ENCODE results near the gene SEMA6A.

The SEMA6A gene

DNA sequence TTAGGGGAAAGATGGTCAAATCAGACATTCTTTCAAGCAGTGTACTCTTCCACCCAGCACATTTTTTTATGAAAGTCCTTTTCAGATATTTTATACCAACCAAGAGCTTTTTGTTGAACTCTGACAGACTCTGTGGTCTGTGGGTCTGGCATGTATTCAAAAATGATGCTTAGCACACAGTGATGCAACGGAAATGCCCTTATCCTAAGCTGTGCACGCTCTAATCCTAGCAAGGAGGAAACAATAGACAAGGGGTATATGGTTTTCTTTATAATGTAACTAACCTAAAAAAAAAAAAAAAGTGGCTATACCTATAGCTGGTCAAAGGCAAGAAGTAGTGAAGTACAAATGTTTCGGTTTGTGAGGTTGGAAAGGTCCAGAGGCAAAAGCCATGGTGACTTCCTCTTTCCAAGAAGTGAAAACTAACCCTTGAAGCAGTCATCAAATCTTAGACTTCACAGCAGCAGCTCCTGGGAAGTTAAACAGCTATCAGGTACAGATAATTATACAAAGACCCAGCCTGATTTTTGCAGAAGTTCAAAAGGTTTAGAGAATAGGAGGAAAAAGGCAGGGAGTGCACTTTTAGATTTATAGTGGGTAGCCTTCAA is 82.5 kb downstream of the SEMA6A start:
- no peak for DNase-seq

- no peak for DNase-seq
Measured at GRCh38 chr5:116488356-116489041, 86.1 kb downstream of the SEMA6A start.

DNA sequence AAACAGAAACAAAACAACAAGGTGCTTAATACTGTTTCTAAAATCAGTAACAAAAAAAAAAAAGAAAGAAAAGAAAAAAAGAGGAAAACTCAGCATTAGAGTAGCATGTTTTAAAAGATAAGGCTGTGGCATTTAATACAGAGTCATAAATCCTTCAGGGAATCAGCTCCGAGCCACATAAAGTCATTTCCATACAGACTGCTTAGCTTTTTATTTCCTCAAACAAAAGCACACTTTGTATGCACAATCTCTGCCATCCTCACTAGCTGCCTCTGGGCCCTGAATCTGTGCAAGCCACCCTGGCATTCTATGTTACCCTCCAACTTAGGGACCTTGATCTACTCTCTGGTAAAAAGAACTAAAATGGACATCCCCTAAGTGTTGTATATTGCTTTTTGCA is 87.6 kb downstream of the SEMA6A start:
- no peak for DNase-seq

- no peak for DNase-seq
Measured at GRCh38 chr5:116486588-116486987, 88.0 kb downstream of the SEMA6A start.

- no peak for DNase-seq
Measured at GRCh38 chr5:116484645-116485044, 90.0 kb downstream of the SEMA6A start.

- no peak for DNase-seq
Measured at GRCh38 chr5:116482394-116482793, 92.2 kb downstream of the SEMA6A start.

GRCh38 chr5:116480894-116481510 is 93.6 kb downstream of the SEMA6A start:
- no peak for DNase-seq

- no peak for DNase-seq
Measured at GRCh38 chr5:116479776-116480675, 94.6 kb downstream of the SEMA6A start.

DNA sequence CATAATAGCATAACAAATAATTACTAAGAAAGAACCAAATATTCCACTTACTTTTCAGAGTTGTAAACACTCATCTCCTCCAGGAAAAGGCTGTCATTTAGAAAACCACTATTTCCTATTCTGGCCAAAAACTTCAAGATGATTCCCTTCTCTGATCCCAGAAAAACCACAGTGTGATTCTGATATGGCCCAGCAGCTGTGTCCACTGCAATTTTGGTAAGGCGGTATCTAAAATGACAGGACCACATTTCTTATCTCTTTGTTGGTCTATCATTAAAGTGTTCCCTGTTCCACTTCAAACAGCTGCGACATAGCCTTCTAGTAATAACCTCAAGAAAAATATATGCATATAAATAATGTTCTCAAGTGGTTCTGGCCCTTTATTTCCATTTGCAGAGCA is 96.1 kb downstream of the SEMA6A start:
- no peak for DNase-seq

- no peak for DNase-seq
Measured at GRCh38 chr5:116476897-116477537, 97.6 kb downstream of the SEMA6A start.

- no peak for DNase-seq
Measured at GRCh38 chr5:116475338-116475737, 99.3 kb downstream of the SEMA6A start.

DNA sequence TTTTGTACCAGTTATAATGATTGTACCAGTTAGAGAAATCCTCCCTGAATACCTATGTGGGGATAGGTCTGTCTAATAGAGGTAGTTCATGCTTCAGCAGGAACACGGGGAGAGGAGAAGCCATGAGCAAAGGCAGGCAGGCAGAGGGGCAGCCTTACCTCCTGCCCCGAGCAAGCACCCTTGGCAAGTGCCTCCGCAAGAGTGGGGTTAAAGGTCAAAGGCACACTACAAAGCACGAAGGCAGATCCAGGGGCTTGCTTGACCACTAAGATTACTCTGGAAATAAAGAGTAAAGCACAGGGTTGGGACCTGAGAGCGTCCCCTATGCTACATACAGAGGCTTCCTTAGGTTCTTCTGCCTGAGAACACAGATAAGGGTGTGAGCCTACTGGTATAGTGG is 100.9 kb downstream of the SEMA6A start:
- DNase-seq, result no peak

GRCh38 chr5:116472274-116472673 is 102.3 kb downstream of the SEMA6A start:
- no peak for DNase-seq

- no peak for DNase-seq
Measured at GRCh38 chr5:116469631-116470030, 105.0 kb downstream of the SEMA6A start.

DNA sequence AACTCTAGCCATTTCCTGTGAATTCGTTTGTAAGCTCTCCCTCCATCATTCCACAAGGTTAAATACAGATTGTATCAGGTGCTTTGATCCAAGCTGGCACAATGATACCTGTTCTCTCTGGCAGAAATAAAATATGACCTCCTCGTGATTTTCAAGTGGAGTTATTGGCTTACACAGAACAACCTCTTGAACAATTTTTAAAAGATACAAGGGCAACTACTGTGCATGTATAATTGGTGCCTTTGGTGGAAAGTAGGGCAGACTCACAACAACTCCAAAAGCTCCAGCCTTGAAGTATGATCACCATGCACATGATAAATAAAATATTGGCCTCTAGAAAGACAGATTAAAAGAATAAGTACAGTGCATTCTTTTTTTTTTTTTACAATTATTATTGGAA is 106.0 kb downstream of the SEMA6A start:
- no peak for DNase-seq

DNA sequence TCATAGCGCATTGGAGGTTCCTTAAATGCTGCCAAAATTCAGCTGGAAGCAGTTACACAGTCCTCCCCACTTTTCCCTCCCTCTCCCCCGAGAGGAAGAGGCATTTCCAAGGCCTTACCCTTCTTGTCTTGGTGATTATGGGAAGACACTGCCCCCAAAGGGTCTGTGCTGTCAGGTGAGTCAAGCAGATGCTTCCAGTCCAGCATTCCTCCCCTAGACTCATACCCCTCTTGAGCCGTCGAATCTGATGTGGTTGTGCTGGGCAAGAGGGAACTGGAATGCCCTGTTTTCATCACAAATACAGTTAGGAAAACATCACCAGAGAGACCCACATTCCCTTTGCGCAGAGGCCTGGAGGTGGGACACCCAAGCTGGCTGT is 107.2 kb downstream of the SEMA6A start:
- DNase-seq, result no peak

GRCh38 chr5:116466727-116467464 is 107.7 kb downstream of the SEMA6A start:
- no peak for DNase-seq

- no peak for DNase-seq
Measured at GRCh38 chr5:116465411-116465810, 109.2 kb downstream of the SEMA6A start.

DNA sequence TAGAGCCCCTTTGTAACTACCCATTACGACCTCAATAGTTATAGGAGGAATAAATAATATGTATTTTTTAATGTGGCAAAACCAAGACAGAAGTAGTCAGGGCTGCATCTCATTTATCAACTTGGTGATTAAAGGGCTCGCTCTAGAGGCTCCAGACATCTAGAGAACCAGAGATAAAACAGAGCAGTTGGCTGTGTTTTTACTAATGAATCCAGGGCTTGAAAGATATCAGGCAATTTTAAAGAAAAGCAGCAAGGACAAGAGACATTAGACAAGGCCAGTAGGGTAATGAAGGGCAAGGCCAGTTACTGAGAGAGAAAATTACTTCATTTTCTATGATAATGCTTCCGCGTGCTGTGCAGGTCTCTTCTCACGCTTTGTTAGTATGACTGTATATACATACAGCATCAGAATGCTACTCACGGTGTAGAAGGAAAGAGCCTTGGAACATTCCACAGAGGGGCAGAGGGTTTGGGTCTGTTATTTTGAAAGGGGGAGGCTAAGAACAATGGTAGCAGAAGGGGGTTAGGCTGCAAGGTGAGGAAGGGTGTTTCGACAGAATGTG is 110.4 kb downstream of the SEMA6A start:
- no peak for DNase-seq

DNA sequence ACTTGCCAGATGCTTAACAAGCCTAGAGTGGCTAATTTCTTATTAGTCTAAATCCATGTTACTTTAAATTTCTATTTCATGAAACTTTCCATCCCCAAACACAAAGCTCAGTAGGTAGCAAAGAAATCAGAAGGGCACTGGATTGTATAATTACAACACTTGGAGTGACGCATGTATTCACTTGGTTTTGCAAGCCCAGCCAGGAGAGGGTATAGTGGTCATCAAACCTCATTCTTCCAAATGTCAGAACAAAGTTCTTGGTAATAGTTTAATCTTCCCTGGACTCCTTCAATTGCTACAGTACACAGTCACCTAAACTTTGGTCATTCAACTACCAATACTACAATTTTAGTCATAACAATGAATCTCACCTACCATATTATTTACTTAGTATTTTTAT is 112.1 kb downstream of the SEMA6A start:
- DNase-seq, result no peak

- no peak for DNase-seq
Measured at GRCh38 chr5:116459301-116459700, 115.3 kb downstream of the SEMA6A start.

DNA sequence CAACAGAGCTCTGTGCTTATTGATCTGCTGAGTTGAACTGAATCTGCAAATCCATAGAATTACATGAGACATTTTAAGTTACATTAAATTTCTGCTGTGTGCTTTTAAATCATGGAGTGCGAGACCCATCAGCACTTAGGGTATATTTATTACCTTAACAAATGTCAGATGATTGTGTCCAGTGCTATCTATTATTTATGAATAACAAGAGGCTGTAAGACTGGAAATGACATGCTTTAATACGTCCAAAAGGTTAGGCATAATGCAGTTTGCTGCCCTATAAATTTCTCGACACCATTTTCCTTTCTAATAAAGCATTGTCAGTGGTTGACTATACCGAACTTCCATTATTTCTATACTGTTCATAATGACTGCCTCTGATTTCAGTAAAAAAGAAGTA is 117.6 kb downstream of the SEMA6A start:
- DNase-seq, result no peak
